ENCODE measurements around the gene TMEM242. TPM values are rescaled to one million over a fixed set of nuclear protein-coding genes. Genes with fewer than 3 reads are reported as not detected.

TMEM242 gene
- total RNA-seq, 6 experiments from 2014 or later: 4.4 to 8.8 (median 7.3) TPM

- TF ChIP-seq CTCF (IDR thresholded peaks at IDR 0.05) (no peak), POLR2A (IDR thresholded peaks at IDR 0.05) (no peak)
- no peak for ATAC-seq
- Histone ChIP-seq H3K4me1 (peaks cover 0 to 6% (median 0%) of the 10 kb centered on the region in 4 donors), H3K27ac (no peak overlapping the region), H3K27me3 (no peaks in the 10 kb centered on the region), H3K4me3 (no peak overlapping the region), H3K9me3 (no peaks in the 10 kb centered on the region), H3K36me3 (no peaks in the 10 kb centered on the region)
- intact Hi-C loops (cut with DNase I): no loop called here
- DNase-seq: no peak
- WGBS (ENCODE audit: insufficient coverage, low coverage, low lambda C conversion rate, missing lambda C conversion rate): 91% methylated on average over 2 of the region's 9 CpGs
Measured at GRCh38 chr6:157278171-157278570, 45.1 kb downstream of the TMEM242 start.

- DNase-seq: no peak
- H3K27ac ChIP-seq: no peak overlapping the region
- WGBS (ENCODE audit: insufficient coverage, low coverage, low lambda C conversion rate, missing lambda C conversion rate): 77% methylated on average over 9 of the region's 9 CpGs
Measured at GRCh38 chr6:157276731-157277130, 46.6 kb downstream of the TMEM242 start.

GRCh38 chr6:157276134-157276532 lies 47.2 kb downstream of the TMEM242 start:
- H3K4me3 ChIP-seq: no peak overlapping the region
- WGBS (ENCODE audit: insufficient coverage, low coverage, low lambda C conversion rate, missing lambda C conversion rate): 70% methylated on average over 2 of the region's 3 CpGs
- no peaks in the 10 kb centered on the region for H3K9me3 ChIP-seq
- peaks cover 0 to 6% (median 0%) of the 10 kb centered on the region in 4 donors for H3K4me1 ChIP-seq
- H3K27ac ChIP-seq: no peak overlapping the region
- intact Hi-C loops (cut with DNase I): no loop called here
- no peaks in the 10 kb centered on the region for H3K27me3 ChIP-seq
- no peak for DNase-seq
- no peaks in the 10 kb centered on the region for H3K36me3 ChIP-seq
- no peak for ATAC-seq
- no peak for TF ChIP-seq CTCF (IDR thresholded peaks at IDR 0.05)
- TF ChIP-seq POLR2A (IDR thresholded peaks at IDR 0.05): no peak

More at GRCh38 chr6:157276731-157277130, 46.6 kb downstream of the TMEM242 start:
- intact Hi-C loops (cut with DNase I): no loop called here
- H3K9me3 ChIP-seq: no peaks in the 10 kb centered on the region
- H3K36me3 ChIP-seq: no peaks in the 10 kb centered on the region
- no peak for ATAC-seq
- peaks cover 0 to 6% (median 0%) of the 10 kb centered on the region in 4 donors for H3K4me1 ChIP-seq
- H3K27me3 ChIP-seq: no peaks in the 10 kb centered on the region
- no peak overlapping the region for H3K4me3 ChIP-seq
- TF ChIP-seq POLR2A (IDR thresholded peaks at IDR 0.05) (no peak), CTCF (IDR thresholded peaks at IDR 0.05) (no peak)

GRCh38 chr6:157274471-157275226 lies 48.7 kb downstream of the TMEM242 start:
- ATAC-seq (peak; percentile 95 to 98 (median 96)), DNase-seq (peak; percentile 79 to 82 (median 80))
- H3K4me3 ChIP-seq: peak overlapping the region; percentile 56 to 58 (median 58)
- intact Hi-C loops (cut with DNase I): no loop called here
- no peaks in the 10 kb centered on the region for H3K9me3 ChIP-seq
- H3K36me3 ChIP-seq: no peaks in the 10 kb centered on the region
- peak overlapping the region; percentile 66 to 83 (median 70) for H3K27ac ChIP-seq
- no peaks in the 10 kb centered on the region for H3K27me3 ChIP-seq
- H3K4me1 ChIP-seq: peaks cover 0 to 6% (median 0%) of the 10 kb centered on the region in 4 donors
- 0% methylated on average over 8 of the region's 93 CpGs for WGBS (ENCODE audit: insufficient coverage, low coverage, low lambda C conversion rate, missing lambda C conversion rate)
- TF ChIP-seq CTCF (IDR thresholded peaks at IDR 0.05) (peak; percentile 61 to 96 (median 78)), POLR2A (IDR thresholded peaks at IDR 0.05) (peak; percentile 52)

All from right lobe of liver (tissue), 6 donors.